D341Med (cell line): ENCODE data around the gene SPEN.

Experiments
- DNase-seq: peaks from one replicate; pipeline ENCODE4 v3.0.0; 2012; ENCODE audit warnings: low spot score

Gene SPEN

DNA sequence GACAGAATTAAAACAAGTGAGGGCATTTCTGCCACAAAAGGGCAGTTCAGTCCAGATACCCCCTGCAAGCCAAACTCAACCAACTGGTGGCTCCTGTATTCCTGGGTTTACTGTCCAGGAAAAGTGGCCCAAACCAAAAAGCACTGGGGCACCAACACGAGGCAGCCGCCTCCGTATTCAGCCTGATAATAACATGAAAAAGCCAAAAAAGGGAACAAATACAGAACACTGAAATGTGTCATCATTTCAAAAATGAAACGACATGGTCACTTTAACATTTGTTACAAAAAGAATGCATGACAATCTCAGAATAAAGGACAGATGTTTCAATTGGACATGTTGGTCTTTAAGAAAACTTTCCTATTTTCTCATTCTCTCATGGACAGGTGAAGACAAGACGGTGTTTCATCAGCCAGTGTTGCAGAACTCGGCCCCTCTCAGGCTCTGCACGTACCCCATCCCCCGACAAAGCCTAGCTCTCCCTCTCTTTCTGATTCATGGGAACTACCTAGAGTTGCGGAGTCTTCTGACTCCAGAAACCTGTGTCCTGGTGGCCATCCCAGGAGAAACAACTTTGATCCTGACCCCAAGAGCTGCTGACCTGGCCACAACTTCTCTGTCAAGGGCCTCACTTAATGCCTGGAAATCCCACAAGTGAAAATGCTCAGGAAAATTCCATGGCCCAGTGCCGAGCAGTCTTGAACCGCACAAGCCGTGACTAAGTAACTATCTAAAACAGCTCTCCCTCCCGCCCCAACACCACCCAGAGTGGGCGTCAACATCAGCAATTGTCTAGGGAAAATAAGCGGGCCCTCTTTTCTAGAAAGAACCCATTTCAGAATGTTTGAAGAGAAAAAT, 101.3 kb downstream of the SPEN start:
- DNase-seq = peak; percentile 15

GRCh38 chr1:15949453-15950245, 102.1 kb downstream of the SPEN start:
- DNase-seq = peak; percentile 31

- no peak for DNase-seq
Observed at GRCh38 chr1:15950302-15950701, 102.8 kb downstream of the SPEN start.

- peak; percentile 40 for DNase-seq
Observed at GRCh38 chr1:15950763-15951295, 103.3 kb downstream of the SPEN start.

DNA sequence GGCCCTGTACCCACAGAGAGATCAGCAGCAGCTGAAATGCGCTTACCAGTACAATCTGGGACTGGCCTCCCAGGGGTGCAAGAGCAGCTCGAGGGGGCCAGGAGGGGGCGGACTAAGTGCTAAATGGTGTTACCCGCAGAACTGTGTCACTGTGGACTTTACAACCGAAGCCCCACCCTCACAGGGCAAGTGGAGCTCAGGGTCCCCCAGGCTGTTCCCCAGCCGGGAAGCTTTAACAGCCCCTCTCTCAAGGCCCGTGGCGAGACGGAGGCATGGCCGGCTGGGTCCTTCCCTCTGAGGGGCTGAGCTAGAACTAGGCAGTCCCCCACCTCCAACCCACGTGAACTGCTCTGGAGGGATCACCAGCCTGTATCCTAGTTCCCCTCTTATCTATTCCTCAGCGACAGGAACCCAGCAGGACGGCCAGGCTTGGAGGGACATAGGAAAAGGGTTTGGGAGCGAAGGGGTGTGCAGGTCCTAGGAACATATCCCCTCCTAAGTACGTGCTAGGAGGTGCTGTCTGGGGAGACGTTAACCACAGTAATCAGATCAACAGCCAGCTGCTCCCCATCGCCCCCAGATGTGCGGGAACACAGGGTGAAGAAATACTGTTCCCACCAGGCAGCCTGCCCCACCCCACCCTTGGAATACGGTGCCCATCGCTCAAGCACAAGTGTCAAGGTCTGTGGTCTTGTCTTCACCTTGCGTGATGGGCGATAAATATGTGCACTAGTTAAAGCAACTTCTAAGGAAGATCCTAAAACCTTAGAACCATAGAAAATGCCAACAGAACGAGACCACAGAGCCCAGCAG, 104.0 kb downstream of the SPEN start:
- no peak for DNase-seq

DNA sequence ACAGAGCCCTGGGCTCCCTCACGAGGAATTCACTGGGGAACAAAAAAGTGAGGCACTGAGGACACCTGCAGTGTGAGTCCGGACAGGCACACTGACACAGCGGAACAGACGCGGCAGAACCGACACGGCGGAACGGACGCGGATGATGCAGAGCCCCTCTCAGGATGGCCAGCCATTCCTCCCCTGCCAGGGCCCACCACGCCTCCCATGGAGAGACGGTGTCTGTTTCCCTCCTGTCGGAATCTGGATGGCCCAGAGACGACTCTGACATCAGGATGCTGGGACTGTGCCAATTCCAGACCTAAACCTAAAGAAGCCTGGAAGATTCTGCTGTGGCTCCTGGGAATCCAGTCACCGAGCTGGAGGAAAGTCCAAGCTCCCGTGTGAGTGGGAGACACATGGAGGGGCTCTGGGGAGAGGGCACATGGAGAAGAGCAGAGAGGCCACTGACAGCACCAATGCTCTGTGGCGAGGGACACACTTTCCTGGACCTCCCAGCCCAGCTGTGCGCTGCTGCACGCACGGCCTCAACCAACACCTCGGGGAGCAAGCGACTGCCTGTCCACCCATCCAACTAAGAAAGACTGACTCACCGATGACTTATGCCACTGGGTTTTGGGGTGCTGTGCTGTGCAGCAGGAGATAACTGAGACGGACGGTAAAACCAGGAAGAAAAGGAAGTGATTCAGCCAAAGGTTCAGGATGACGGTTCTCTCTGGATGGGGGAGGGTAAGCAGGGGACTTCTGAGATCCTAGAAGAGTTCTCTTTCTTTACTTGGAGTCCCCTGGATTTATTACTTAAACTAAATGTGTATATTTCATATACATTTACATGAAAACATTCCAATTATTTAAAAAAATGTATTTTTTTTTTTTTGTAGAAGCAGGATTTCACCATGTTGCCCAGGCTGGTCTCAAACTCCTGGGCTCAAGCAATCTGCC, 105.1 kb downstream of the SPEN start:
- no peak for DNase-seq

GRCh38 chr1:15953294-15953771, 105.8 kb downstream of the SPEN start:
- no peak for DNase-seq

DNA sequence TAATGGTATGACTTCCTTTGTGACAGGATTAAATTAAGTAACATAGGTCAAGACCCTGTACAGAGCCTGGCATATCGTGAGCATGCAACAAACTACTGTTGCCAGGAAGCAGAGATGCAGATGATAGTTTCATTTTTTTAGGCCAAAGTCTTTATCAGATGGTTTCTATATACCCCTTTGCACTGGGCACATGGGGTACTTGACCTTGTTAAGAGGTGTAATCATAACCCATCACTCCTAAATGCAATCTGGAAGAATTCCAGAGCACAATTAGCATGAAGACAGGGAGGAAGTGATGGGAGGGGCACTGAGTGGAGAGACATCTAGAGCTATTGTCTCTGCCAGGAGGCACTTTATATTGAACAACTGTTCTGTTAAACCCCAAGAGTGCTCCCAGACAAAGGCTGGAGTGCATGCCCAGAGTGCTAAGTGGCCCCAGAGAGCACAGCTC, 106.3 kb downstream of the SPEN start:
- no peak for DNase-seq

DNA sequence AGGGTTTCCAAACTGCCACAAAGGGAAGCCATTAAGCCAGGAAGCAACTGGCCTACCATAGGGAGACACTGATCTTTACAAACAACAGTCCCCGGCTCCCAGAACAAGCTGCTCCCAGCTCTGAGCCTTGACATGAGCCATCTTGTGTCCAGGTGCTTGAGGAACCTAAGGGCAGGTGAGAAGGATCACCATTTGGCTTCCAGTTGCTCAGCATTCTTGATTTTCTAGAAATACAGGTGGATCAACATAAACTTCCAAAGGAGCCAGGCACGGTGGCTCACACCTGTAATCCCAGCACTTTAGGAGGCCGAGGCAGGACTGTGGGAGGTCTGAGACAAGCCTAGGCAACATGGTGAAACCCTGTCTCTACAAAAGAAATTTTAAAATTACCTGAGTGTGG, 106.8 kb downstream of the SPEN start:
- no peak for DNase-seq

DNA sequence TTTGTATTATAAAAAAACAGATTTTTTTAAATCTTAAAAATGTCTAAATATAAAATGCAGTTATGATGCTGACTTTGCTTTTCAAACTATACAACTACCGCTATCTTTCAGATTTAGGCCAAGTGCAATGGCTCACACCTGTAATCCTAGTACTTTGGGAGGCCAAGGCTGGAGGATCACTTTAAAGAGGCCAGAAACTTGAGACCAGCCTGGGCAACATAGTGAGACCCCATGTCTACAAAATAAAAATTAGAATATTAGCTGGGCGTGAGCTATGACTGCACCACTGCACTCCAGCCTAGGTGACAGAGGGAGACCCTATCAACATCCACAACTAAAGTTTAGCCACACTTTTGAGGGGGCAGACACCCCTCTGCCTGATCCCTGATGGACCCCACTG, 108.0 kb downstream of the SPEN start:
- no peak for DNase-seq

DNA sequence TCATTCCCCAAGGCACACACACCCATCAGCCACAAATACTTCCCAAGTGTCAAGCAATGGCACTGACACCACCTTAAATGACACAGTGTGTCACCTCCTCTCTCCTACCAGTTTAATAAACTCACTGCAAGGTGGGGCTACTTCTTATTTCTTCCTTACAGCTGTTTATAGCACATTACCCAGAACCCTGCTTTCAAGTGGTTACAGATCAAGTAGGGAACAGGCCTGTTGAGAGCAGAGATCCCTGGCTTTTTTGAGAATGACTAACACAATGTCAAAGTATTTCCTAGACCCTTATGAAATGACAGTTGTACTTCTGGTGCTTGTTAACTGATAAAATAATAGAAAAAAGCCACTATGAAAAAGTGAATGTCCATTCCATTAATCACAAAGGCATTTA, 108.6 kb downstream of the SPEN start:
- no peak for DNase-seq

DNA sequence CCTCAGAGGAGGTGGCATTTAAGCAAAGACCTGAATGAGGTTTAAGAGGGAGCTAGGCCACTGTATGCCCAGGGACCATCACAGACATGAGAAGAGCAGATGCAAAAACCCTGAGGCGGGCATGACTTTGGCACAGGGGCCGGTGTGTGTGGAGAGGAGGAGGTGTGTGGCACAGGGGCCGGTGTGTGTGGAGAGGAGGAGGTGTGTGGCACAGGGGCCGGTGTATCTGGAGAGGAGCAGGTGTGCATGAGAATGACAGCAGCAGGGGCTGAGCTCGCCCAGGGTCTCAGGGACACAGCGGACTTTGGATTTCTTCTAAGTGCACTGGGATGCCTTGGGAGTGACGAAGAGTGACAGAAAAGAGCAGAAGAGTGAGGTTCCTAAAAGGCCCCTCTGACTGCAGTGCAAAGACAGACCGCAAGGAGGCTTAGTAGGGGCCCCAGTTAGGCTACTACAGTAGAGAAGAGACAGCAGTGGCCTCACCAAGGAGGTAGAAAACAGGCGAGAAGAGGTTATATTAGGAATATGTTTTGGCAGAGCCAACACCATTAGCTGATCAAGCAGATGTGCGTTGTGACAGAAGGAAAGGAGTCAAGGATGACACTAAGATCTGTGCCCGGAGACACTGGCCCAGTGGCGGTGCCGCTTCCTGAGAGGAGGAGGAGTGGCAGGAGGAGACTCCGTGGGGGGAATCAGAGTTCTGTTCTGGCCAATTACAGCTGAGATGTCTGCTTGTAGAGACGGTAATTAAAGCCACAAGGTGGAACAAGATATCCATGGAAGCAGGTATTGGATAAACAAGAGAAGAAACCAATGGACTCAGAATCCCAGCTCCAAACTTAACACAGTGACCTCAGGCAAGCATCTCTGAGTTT, 110.0 kb downstream of the SPEN start:
- no peak for DNase-seq

DNA sequence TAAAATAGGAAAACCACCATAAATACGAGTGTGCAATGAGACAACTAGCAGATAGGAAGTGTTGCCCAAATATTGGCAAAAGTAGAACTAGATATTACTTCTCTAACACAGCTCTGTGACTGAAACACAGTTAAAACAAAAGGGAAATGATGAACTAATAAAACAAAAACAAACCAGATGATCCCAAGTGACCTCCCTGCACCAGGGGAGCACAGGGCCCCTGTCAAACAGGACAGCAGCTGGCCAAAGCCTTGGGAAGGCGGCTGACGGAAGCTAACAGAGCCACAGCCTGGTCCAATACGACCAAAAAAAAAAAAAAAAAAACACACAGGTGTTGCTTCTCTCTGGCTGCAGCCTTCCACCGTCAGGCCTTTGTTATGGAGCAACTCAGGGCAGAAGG, 110.6 kb downstream of the SPEN start:
- no peak for DNase-seq

DNA sequence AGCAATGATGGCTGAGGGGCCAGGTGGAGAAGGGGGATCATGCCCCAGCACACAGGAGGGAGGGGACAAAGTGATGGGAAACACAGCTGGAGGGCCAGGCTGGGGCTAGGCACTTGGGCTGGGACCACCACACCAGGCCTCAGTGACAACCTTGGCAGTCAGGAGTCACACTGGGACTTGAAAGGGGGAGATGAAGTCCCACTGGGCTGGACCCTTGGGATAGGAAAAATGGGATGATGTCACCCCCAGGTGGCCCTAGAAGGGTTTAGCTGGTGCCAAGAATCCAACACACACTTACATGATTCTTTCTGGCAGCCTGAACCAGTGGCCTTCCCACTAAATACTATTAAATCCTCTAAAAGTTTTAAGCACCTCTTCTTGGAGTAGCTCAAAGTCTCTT, 111.3 kb downstream of the SPEN start:
- peak; percentile 34 for DNase-seq

GRCh38 chr1:15959424-15959823, 111.9 kb downstream of the SPEN start:
- no peak for DNase-seq

DNA sequence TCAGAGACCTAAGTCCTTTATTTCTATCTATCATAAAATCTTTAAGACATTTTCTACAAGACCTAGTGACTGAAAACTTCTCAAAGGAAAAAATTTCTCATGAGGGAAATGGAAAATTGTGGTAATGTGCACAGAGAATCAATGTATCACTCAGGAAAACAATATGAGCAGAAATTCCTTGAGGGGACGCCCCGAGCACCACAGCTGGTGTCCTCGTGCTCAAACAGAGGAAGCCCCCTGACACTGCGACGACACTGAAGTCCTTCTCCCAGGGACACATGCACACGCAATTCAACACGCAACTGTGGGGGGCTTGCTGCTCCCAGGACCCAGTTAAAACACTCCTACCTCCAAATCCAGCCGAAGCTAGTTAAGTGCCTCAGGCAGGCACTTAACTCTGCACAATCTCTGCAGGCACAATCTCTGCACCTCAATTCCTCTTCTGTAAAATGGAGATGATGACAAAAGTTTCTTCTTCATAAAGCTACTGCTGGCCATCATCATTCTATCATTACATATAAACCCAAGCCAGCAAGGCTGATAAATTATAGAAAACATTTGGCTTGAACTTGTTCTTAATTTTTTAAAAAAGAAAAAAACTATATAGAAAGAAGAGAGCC, 112.4 kb downstream of the SPEN start:
- DNase-seq = no peak

DNA sequence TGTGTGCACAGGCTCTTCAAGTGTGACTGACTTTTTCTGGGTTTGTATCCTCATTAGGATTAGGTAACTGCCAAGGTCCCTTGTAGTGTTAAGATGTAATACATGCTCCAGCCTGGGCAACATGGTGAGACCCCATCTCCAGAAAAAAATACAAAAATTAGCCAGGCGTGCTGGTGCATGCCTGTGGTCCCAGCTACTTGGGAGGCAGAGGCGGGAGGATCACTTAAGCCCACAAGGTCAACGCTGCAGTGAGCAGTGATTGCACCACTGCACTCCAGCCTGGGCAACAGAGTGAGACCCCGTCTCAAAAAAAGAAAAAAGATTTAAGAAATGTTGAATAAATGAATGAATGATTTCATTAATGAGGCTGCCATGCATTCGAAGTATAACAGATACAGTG, 113.3 kb downstream of the SPEN start:
- DNase-seq = no peak

DNA sequence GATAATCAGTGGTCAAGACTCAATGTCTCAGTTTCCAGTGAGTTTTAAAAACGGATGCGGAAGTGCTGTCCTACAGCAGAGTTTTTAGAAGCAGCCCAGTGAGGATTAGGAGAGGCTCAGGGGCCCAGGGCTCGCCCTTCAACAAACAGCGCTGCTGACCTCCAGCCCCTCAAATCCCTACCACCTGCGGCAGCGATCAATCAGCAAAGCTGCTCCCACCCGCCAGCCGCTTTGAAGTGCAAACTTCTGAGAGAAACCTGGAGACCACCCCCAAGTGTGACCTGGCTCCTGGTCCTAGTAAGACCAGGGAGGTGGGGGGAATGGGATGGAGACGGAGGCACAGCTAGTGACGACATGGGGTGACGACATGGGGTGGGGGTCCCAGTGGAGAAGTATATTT, 114.0 kb downstream of the SPEN start:
- no peak for DNase-seq

GRCh38 chr1:15962176-15962575, 114.7 kb downstream of the SPEN start:
- no peak for DNase-seq
